HL-60 (cell line): ENCODE data around the gene COIL.

Experiments
- CTCF ChIP-seq: IDR thresholded peaks from one replicate; pipeline ENCODE4 v1.5.1; 2011; ENCODE audit warnings: low read length, control low read depth, inconsistent platforms; ENCODE audit not compliant: insufficient read depth
- GABPA ChIP-seq: IDR thresholded peaks from 2 replicates; pipeline ENCODE4 v1.6.1; 2012; ENCODE audit warnings: low read depth
- POLR2AphosphoS5 ChIP-seq: IDR thresholded peaks from 2 replicates; pipeline ENCODE4 v1.6.1; 2012; ENCODE audit warnings: low read depth

- TF ChIP-seq CTCF, result no peak
- TF ChIP-seq POLR2AphosphoS5, result no peak
- TF ChIP-seq GABPA, result no peak
These were observed 47.9 kb downstream of the COIL start for GRCh38 chr17:56913000-56913311.
